GM23338 (cell line): ENCODE data around the gene DHRSX.
"Not testable (repeated sequence)": the region's sequence is repeated elsewhere in the genome, so short reads cannot be mapped to it uniquely, and the experiment has no call there.

Experiments
- CTCF ChIP-seq, 2 experiments: fragments of 200-600 bp in 1 of 2; sonication (generic) in 1 of 2; conservative IDR thresholded peaks; 2 replicates each; pipeline versions ENCODE4 v1.5.1 to v1.6.1; 2016 to 2017; ENCODE audit warnings: antibody characterized with exemption in 2 of 2, low read depth in 2 of 2, mild to moderate bottlenecking in 2 of 2, moderate library complexity in 1 of 2
- EZH2 ChIP-seq: fragments of 200-600 bp; sonication (generic); IDR thresholded peaks from one replicate; pipeline ENCODE4 v1.8.0; 2017; ENCODE audit warnings: antibody characterized with exemption, mild to moderate bottlenecking, low read depth; ENCODE audit not compliant: unreplicated experiment
- EZH2phosphoT487 ChIP-seq: fragments of 200-600 bp; sonication (generic); IDR thresholded peaks from one replicate; pipeline ENCODE4 v1.8.1; 2018; ENCODE audit warnings: antibody characterized with exemption; ENCODE audit not compliant: unreplicated experiment
- POLR2AphosphoS5 ChIP-seq: IDR thresholded peaks from 2 replicates; pipeline ENCODE4 v1.6.1; 2016; ENCODE audit warnings: antibody characterized with exemption, low read depth
- REST ChIP-seq: IDR thresholded peaks from one replicate; pipeline ENCODE4 v1.6.1; 2018; ENCODE audit warnings: antibody characterized with exemption; ENCODE audit not compliant: unreplicated experiment
- ZNF114 ChIP-seq: fragments of 250-450 bp; sonication (Bioruptor Pico); IDR thresholded peaks from 2 replicates; pipeline ENCODE4 v1.5.0; 2020; ENCODE audit warnings: mild to moderate bottlenecking, moderate library complexity
- ZNF331 ChIP-seq: fragments of 250-450 bp; sonication (Bioruptor Pico); IDR thresholded peaks from 2 replicates; pipeline ENCODE4 v1.5.0; 2020; ENCODE audit warnings: low read depth, mild to moderate bottlenecking, moderate library complexity

GRCh38 chrX:2241496-2241895 is 259.3 kb downstream of the DHRSX start:
- TF ChIP-seq POLR2AphosphoS5; REST; CTCF (conservative IDR thresholded peaks at IDR 0.05; ENCODE audit: low read depth in 2 of 2); EZH2; EZH2phosphoT487; ZNF114 (CRISPR knock-in tag); ZNF331 (CRISPR knock-in tag): not testable (repeated sequence)
